K562 (cell line): ENCODE data around the gene PLEKHM3. TPM values are rescaled to one million over a fixed set of nuclear protein-coding genes. Genes with fewer than 3 reads are reported as not detected.

ENCODE experiments used
- BRD4 ChIP-seq: fragments of 200-600 bp; sonication (generic); IDR thresholded peaks from 2 replicates; pipeline ENCODE4 v1.6.1; 2017; ENCODE audit warnings: inconsistent platforms
- POU5F1 ChIP-seq: fragments of 150-350 bp; IDR thresholded peaks from 2 replicates; pipeline ENCODE4 v1.6.1; 2014; ENCODE audit warnings: borderline replicate concordance, low read length, low read depth, mild to moderate bottlenecking; ENCODE audit not compliant: partially characterized antibody
- TEAD1 ChIP-seq, 2 experiments: fragments of 450-650 bp in 1 of 2; sonication (generic) in 1 of 2; formaldehyde crosslinking; IDR thresholded peaks; 2 replicates each; pipeline versions ENCODE4 v1.4.0 to v1.8.0; 2020 to 2022; ENCODE audit warnings: mild to moderate bottlenecking in 2 of 2, missing genetic modification reagents in 1 of 2
- ZFP1 ChIP-seq: fragments of 450-650 bp; formaldehyde crosslinking; IDR thresholded peaks from 2 replicates; pipeline ENCODE4 v1.4.0; 2020; ENCODE audit warnings: mild to moderate bottlenecking, mixed read lengths
- ZNF184 ChIP-seq: sonication (generic); formaldehyde crosslinking; IDR thresholded peaks from 2 replicates; pipeline ENCODE4 v1.5.0; 2020; ENCODE audit warnings: missing genetic modification reagents
- ZNF699 ChIP-seq: fragments of 250-450 bp; sonication (Bioruptor Pico); IDR thresholded peaks from 2 replicates; pipeline ENCODE4 v1.8.0; 2021; ENCODE audit warnings: mild to moderate bottlenecking, moderate library complexity; ENCODE audit not compliant: insufficient replicate concordance
- polyA plus RNA-seq, 8 experiments: library from polyadenylated mRNA; depleted of rRNA in 4 of 8; stranded (reverse) in 5 of 8; unstranded in 3 of 8; fragments of >200 nt; fragmentation: Nextera tagmentation in 2 of 8; fragmentation: Illumina TruSeq in 1 of 8; extraction: Ambion mirVana in 2 of 8; extraction: Trizol in 1 of 8; gene quantifications; 2 replicates each; pipeline versions ENCODE4 v1.2.1 to v1.2.3, GENCODE V29; 2011 to 2014; ENCODE audit warnings: inconsistent platforms in 1 of 8, missing spikeins in 1 of 8
- total RNA-seq, 7 experiments: library from RNA; depleted of rRNA in 6 of 7; stranded (reverse); fragments of >200 nt in 6 of 7; fragmentation: Illumina TruSeq in 2 of 7; extraction: Trizol in 2 of 7; gene quantifications; 2 replicates each; pipeline versions ENCODE4 v1.2.1 to v1.2.3, GENCODE V29; 2011 to 2021; ENCODE audit warnings: low replicate concordance in 1 of 7
- TF ChIP-seq, protein P1 (sequence below): fragments of 200-800 bp; sonication (Bioruptor generic); IDR thresholded peaks from 2 replicates; pipeline ENCODE4 v1.6.1; 2016; ENCODE audit warnings: missing genetic modification characterization, missing compliant biosample characterization
- TF ChIP-seq, protein P2 (sequence below): sonication (generic); formaldehyde crosslinking; IDR thresholded peaks from 2 replicates; pipeline ENCODE4 v1.8.0; 2022; ENCODE audit warnings: mild to moderate bottlenecking, missing genetic modification reagents
- TF ChIP-seq, protein P3 (sequence below): fragments of 150-350 bp; IDR thresholded peaks from 2 replicates; pipeline ENCODE4 v1.6.1; 2014; ENCODE audit warnings: low read depth, mild to moderate bottlenecking, low read length, borderline replicate concordance
- TF ChIP-seq, protein P4 (sequence below): fragments of 250-450 bp; sonication (Bioruptor Pico); IDR thresholded peaks from 2 replicates; pipeline ENCODE4 v1.5.0; 2021; ENCODE audit warnings: mild to moderate bottlenecking, moderate library complexity

Gene PLEKHM3
- total and polyA plus RNA-seq, 9 of the 15 experiments (the other 6 are each of a cell fraction or from before 2014, with no cell fraction given), result 0.24 to 1.6 (median 1.0) TPM

DNA sequence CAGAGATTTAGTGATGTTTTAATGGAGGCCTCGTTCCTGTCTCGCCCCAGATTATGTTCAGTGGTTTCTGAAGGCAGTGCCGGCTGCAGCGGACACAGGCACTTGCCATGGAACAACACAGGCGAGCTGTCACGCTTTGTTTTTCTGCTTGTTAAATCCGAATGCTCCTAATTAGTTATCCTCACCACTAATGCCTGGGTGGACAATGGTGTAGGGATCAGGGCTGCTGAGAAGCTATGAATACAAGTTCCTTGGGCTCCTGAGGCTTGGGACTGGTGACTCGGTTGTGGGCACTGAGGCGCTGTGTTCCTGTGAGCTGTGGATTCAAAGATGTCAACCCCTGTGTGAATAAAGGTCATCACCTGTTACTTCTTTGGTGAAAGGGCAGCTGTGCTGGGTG, 123.5 kb downstream of the PLEKHM3 start (continued):
- TF ChIP-seq, protein P1, sequence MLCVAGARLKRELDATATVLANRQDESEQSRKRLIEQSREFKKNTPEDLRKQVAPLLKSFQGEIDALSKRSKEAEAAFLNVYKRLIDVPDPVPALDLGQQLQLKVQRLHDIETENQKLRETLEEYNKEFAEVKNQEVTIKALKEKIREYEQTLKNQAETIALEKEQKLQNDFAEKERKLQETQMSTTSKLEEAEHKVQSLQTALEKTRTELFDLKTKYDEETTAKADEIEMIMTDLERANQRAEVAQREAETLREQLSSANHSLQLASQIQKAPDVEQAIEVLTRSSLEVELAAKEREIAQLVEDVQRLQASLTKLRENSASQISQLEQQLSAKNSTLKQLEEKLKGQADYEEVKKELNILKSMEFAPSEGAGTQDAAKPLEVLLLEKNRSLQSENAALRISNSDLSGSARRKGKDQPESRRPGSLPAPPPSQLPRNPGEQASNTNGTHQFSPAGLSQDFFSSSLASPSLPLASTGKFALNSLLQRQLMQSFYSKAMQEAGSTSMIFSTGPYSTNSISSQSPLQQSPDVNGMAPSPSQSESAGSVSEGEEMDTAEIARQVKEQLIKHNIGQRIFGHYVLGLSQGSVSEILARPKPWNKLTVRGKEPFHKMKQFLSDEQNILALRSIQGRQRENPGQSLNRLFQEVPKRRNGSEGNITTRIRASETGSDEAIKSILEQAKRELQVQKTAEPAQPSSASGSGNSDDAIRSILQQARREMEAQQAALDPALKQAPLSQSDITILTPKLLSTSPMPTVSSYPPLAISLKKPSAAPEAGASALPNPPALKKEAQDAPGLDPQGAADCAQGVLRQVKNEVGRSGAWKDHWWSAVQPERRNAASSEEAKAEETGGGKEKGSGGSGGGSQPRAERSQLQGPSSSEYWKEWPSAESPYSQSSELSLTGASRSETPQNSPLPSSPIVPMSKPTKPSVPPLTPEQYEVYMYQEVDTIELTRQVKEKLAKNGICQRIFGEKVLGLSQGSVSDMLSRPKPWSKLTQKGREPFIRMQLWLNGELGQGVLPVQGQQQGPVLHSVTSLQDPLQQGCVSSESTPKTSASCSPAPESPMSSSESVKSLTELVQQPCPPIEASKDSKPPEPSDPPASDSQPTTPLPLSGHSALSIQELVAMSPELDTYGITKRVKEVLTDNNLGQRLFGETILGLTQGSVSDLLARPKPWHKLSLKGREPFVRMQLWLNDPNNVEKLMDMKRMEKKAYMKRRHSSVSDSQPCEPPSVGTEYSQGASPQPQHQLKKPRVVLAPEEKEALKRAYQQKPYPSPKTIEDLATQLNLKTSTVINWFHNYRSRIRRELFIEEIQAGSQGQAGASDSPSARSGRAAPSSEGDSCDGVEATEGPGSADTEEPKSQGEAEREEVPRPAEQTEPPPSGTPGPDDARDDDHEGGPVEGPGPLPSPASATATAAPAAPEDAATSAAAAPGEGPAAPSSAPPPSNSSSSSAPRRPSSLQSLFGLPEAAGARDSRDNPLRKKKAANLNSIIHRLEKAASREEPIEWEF (CRISPR knock-in tag), result no peak
- TF ChIP-seq, protein P2, sequence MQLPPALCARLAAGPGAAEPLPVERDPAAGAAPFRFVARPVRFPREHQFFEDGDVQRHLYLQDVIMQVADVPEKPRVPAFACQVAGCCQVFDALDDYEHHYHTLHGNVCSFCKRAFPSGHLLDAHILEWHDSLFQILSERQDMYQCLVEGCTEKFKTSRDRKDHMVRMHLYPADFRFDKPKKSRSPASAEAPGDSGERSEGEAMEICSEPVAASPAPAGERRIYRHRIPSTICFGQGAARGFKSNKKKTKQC (CRISPR knock-in tag), result no peak
- TF ChIP-seq TEAD1 (CRISPR knock-in tag; IDR thresholded peaks at IDR 0.05), result no peak
- TF ChIP-seq, protein P3, sequence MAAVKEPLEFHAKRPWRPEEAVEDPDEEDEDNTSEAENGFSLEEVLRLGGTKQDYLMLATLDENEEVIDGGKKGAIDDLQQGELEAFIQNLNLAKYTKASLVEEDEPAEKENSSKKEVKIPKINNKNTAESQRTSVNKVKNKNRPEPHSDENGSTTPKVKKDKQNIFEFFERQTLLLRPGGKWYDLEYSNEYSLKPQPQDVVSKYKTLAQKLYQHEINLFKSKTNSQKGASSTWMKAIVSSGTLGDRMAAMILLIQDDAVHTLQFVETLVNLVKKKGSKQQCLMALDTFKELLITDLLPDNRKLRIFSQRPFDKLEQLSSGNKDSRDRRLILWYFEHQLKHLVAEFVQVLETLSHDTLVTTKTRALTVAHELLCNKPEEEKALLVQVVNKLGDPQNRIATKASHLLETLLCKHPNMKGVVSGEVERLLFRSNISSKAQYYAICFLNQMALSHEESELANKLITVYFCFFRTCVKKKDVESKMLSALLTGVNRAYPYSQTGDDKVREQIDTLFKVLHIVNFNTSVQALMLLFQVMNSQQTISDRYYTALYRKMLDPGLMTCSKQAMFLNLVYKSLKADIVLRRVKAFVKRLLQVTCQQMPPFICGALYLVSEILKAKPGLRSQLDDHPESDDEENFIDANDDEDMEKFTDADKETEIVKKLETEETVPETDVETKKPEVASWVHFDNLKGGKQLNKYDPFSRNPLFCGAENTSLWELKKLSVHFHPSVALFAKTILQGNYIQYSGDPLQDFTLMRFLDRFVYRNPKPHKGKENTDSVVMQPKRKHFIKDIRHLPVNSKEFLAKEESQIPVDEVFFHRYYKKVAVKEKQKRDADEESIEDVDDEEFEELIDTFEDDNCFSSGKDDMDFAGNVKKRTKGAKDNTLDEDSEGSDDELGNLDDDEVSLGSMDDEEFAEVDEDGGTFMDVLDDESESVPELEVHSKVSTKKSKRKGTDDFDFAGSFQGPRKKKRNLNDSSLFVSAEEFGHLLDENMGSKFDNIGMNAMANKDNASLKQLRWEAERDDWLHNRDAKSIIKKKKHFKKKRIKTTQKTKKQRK, result no peak
- no peak for TF ChIP-seq POU5F1
- TF ChIP-seq, protein P4, sequence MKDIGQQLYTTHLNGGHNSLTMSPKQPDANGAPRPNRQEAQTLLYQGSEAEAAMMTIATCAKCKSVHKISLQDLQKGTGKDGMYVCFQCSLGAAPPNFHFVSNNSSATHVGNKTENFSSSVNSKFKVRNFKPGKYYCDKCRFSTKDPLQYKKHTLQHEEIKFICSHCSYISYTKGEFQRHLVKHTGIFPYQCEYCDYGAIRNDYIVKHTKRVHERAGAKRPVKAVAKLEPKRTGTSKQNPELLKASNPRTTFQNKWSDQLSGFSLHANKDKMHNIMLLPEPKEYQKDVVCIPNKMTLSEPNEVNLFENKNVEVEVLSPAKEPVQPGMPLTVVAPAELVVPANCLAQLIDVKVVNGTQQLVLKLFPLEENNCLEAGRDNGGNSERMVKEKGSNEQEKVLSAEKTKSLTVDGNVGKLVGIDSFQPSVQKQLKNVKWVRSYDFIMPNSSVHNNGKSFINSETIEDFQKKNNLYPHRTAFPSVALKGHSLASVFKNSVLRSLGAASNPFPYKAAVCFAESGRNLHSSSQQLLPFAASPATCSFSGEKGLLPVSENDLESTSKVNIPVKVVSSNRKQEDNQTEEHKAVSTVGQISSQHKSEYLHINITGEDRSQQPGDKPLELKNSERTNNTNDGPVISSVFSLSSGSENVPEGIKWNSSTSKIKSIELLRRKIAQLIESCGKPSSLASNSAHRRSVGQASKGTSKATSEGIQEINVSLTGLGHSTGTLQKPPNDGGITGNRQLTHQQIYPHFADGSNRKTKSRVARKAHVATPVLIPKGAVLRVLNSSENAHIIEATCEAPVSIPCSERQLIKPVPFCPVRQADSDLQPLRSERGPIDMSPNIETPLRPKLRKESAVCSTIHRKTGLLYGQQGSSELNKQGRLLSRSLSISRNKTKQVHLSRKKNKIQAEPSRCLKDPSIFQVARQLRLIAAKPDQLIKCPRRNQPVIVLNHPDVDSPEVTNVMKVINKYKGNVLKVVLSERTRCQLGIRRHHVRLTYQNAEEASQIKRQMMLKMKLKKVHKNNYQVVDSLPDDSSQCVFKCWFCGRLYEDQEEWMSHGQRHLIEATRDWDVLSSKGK (CRISPR knock-in tag), result no peak
- no peak for TF ChIP-seq ZNF184 (CRISPR knock-in tag)
- no peak for TF ChIP-seq BRD4
- TF ChIP-seq ZFP1 (CRISPR knock-in tag), result no peak
- TF ChIP-seq ZNF699 (CRISPR knock-in tag), result no peak
